Fibroblast of peridontal ligament (primary cell): Measurements from ENCODE around the gene ADGRB3.
"Not testable (repeated sequence)": the region's sequence is repeated elsewhere in the genome, so short reads cannot be mapped to it uniquely, and the experiment has no call there.

Experiments
- DNase-seq: peaks from one replicate; pipeline ENCODE4 v3.0.0-alpha.2; 2010; ENCODE audit errors: extremely low read depth

ADGRB3 gene

GRCh38 chr6:69232911-69233448, 597.9 kb downstream of the ADGRB3 start:
- DNase-seq: peak; percentile 44

GRCh38 chr6:69238067-69238466, 603.0 kb downstream of the ADGRB3 start:
- no peak for DNase-seq

- no peak for DNase-seq
Observed at GRCh38 chr6:69246983-69247382, 611.9 kb downstream of the ADGRB3 start.

- DNase-seq: no peak
Observed at GRCh38 chr6:69261010-69261409, 625.9 kb downstream of the ADGRB3 start.

- DNase-seq: no peak
Observed at GRCh38 chr6:69263297-69263696, 628.2 kb downstream of the ADGRB3 start.

- no peak for DNase-seq
Observed at GRCh38 chr6:69265090-69265489, 630.0 kb downstream of the ADGRB3 start.

GRCh38 chr6:69265706-69266105, 630.6 kb downstream of the ADGRB3 start:
- DNase-seq: no peak

GRCh38 chr6:69276204-69276603, 641.1 kb downstream of the ADGRB3 start:
- DNase-seq: no peak

GRCh38 chr6:69279805-69280204, 644.7 kb downstream of the ADGRB3 start:
- DNase-seq: no peak

GRCh38 chr6:69280858-69281257, 645.8 kb downstream of the ADGRB3 start:
- DNase-seq: no peak

- DNase-seq: no peak
Observed at GRCh38 chr6:69284176-69284730, 649.2 kb downstream of the ADGRB3 start.

GRCh38 chr6:69285054-69285453, 650.0 kb downstream of the ADGRB3 start:
- DNase-seq: no peak

- no peak for DNase-seq
Observed at GRCh38 chr6:69286331-69286730, 651.2 kb downstream of the ADGRB3 start.

- not testable (repeated sequence) for DNase-seq
Observed at GRCh38 chr6:69288198-69288597, 653.1 kb downstream of the ADGRB3 start.

GRCh38 chr6:69289689-69290495, 654.8 kb downstream of the ADGRB3 start:
- no peak for DNase-seq

- DNase-seq: no peak
Observed at GRCh38 chr6:69293471-69293870, 658.4 kb downstream of the ADGRB3 start.

GRCh38 chr6:69294407-69294806, 659.3 kb downstream of the ADGRB3 start:
- DNase-seq: no peak

- DNase-seq: no peak
Observed at GRCh38 chr6:69294862-69295261, 659.8 kb downstream of the ADGRB3 start.

- DNase-seq: no peak
Observed at GRCh38 chr6:69303382-69303781, 668.3 kb downstream of the ADGRB3 start.

GRCh38 chr6:69305456-69305855, 670.4 kb downstream of the ADGRB3 start:
- DNase-seq: no peak

- no peak for DNase-seq
Observed at GRCh38 chr6:69308584-69308983, 673.5 kb downstream of the ADGRB3 start.

- no peak for DNase-seq
Observed at GRCh38 chr6:69311888-69312287, 676.8 kb downstream of the ADGRB3 start.

GRCh38 chr6:69314001-69314400, 678.9 kb downstream of the ADGRB3 start:
- no peak for DNase-seq
